GM12872 (cell line): ENCODE data around the gene CDK5RAP2.

ENCODE experiments used
- CTCF ChIP-seq: IDR thresholded peaks from 3 replicates; pipeline ENCODE4 v1.5.1; 2011; ENCODE audit warnings: low read depth, mild to moderate bottlenecking, low read length, moderate library complexity; ENCODE audit not compliant: insufficient read depth

The CDK5RAP2 gene

GRCh38 chr9:120481846-120482245 lies 98.1 kb downstream of the CDK5RAP2 start:
- no peak for TF ChIP-seq CTCF

GRCh38 chr9:120481248-120481647 lies 98.7 kb downstream of the CDK5RAP2 start:
- TF ChIP-seq CTCF = no peak

GRCh38 chr9:120480707-120481106 lies 99.3 kb downstream of the CDK5RAP2 start:
- TF ChIP-seq CTCF = no peak

- TF ChIP-seq CTCF = no peak
These were observed 101.8 kb downstream of the CDK5RAP2 start for GRCh38 chr9:120478208-120478607.

DNA sequence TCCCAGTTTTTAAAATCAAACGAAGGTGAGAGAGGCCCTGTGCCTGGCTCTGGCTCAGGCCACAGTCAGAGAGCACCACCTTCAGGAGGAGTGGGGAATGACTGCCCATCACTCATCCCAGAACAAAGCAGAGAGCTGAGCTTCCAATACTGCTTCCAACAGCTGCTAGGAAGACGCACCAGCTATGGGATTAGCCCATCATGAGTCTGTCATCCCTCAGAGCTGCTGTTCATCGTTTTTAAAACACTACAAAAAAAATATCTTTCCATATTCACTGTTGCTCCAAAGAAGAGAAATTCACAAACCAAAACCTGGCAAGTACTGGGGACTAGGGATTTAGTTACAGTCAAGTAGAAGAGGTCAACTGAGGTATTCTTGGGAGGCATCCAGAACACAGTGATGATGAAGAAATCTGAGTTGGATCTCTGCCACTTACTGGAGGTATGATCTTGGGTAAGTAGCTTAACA lies 102.4 kb downstream of the CDK5RAP2 start:
- TF ChIP-seq CTCF = peak; percentile 84

DNA sequence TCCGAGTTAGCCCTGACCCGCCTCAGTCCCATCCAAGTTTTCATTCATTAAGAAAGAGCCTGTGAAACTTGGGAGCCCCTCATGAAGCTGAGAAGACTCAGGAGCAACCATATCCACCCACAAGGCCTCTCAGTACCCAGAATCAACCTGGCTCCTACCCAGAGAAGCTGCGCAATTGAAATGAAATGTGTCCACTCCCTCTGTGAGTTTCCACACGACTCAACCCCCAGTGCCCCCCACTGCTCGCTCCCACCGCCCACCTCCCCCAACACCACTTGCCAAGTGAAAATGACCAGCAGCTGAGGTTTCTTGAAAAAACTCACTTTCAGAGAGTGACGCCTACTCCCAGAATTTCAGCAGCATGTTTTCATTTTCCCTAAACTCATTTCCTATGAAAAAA lies 104.6 kb downstream of the CDK5RAP2 start:
- TF ChIP-seq CTCF = no peak

GRCh38 chr9:120474591-120475243 lies 105.2 kb downstream of the CDK5RAP2 start:
- TF ChIP-seq CTCF = no peak
